ENCODE measurements around the gene TNFSF4.

GRCh38 chr1:173223031-173223380, 15.9 kb upstream of the TNFSF4 start:
- TF ChIP-seq ZBTB33 (IDR thresholded peaks at IDR 0.05; ENCODE audit: borderline replicate concordance, low read depth): no peak
- TF ChIP-seq CTCF (IDR thresholded peaks at IDR 0.05): no peak
- TF ChIP-seq EP300 (IDR thresholded peaks at IDR 0.05; ENCODE audit: borderline replicate concordance in 1 of 2, low read depth in 1 of 2, low read length in 1 of 2): no peak
- no peak for TF ChIP-seq POLR2AphosphoS5 (IDR thresholded peaks at IDR 0.05; ENCODE audit: low read depth, low read length)
- TF ChIP-seq TCF12 (IDR thresholded peaks at IDR 0.05): no peak
- TF ChIP-seq FOXM1 (IDR thresholded peaks at IDR 0.05; ENCODE audit: low read depth): no peak
- no peak for TF ChIP-seq EZH2phosphoT487 (IDR thresholded peaks at IDR 0.05; ENCODE audit: borderline replicate concordance, low read depth)
- no peak for TF ChIP-seq CHD2 (IDR thresholded peaks at IDR 0.05; ENCODE audit: low read length, partially characterized antibody)

All from SK-N-SH (cell line).